GM10847 (cell line): Measurements from ENCODE around the gene MED13L.

Experiments used
- POLR2A ChIP-seq: IDR thresholded peaks from 2 replicates; pipeline ENCODE4 v1.6.1; 2011; ENCODE audit not compliant: insufficient read length; ENCODE audit errors: extremely low read depth

Gene MED13L

DNA sequence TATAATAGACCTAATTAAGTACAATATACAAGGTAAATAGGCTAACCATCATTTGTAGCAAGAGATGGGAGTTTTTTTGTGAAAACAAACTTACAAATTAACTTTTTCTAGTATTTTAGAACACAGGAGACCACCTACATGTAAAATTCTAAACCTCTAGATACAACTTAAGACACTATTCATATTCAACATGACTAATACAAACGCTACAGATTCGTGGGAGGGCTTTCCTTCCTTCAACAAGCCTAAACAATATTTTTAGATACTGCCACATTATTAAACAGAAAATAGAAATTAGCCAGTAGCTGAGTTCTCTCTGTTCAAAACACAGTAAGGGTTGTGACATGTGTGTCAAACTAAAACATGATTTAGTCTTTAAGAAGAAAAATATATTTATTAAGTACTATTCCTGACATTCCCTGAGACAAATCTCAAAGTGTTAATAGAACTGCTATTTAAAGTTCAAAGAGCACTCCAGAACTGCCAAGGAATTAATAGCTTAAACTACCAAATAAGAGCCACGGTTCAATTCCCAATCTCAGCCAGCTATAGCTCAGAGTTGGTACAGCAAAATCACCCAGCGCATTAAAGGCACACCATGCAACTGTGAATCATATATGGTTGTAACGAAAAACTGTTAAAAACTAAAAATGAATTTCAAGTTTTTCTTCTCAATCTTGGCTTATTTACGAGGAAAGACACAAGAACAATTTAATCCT lies 10.7 kb downstream of the MED13L start:
- no peak for TF ChIP-seq POLR2A

DNA sequence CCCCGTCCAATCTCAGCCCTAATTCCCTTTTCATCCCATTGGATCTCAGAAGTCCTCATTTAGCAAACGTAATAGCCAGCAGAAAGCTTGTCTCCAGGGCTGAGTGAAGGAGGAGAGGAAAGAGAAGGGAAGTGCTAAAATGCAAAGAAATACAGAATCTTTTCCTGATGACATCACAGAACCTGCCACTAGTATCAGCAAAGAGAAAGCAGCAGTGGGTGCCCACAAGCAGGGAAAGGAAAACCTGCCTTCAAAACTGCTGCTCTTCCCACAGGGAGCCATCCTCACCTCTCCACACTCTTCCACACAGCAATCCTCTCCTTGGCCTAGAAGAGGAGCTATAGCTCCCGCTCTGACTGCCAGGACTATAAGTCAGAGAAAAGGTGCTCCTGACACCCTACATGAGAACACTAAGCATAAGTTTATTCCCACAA lies 11.3 kb downstream of the MED13L start:
- no peak for TF ChIP-seq POLR2A

DNA sequence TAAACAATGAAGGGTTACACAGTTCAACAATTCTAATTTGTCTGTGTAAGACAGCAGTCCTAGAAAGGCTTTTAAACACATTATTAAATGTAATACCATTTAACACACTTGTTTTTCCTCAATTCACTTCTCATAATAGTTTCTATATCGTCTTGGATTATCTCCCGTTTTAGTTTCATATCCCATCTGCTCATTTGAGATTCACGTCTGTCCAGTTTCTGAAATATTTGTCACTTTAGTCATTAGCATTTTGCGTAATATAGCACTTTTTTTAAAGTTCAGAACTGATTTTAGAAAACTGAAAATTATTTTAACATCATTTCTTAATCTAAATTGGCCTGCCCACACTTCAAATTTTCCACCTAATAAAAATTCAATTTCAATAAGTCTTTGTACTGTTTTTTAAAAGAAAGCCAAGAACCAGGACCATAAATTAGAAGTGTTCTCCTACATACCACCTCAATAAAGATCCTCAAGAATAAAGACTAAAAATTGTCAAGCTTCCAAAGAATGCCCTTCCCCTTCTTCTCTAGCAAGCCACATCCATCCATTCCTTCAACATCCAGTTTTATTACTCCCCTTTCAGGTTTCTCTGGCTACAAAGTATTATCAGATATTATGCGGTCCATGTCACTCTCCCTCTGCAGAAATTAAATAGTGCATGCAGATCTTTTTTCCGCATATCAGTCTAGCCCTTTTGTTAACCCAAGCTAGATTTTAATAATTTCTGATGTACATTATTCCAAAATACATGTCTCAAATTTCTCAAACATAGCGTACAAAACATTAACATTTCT lies 11.9 kb downstream of the MED13L start:
- TF ChIP-seq POLR2A = no peak

DNA sequence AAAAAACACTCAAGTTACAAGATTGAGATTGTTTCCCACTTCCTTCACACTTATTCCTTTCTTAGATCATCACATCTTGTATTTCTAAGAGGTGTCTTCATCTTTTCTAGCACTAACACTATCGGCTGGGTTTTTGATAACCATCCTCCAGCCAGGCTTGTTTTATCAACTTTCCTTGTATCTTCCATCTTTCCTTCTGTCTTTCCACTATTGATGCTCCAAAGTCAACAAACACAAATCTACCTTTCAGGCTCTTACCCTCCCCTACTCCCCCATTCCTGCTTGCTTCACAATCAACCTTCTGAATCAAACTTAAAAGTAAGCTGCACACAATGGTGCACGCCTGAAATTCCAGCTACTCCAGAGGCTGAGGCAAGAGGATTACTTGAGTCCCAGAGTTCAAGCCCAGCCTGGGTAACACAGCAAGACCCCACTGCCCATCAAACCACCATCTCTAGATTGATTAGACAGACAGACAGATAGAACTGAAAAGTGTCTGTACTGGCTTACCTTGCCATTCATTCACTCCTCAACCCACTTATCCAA lies 12.9 kb downstream of the MED13L start:
- TF ChIP-seq POLR2A = no peak

DNA sequence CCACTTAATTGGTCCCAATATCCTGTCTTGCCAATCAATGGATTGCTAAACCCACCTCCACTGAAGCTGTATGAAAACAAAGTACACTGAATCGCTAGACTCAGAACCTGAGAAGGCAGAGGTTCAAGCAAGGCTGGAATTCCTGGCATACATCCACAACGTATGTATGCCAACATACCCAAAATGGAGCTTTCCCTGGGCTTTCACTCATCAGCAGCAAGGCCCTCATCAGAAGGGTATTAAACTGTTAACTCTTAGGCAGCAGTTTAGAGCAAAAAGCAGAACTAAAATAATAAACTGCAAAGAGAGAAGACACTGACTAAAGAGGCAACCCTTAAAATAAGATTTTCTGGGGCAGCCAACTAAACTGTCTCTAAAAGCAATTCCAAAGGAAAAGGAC lies 13.6 kb downstream of the MED13L start:
- TF ChIP-seq POLR2A = no peak

DNA sequence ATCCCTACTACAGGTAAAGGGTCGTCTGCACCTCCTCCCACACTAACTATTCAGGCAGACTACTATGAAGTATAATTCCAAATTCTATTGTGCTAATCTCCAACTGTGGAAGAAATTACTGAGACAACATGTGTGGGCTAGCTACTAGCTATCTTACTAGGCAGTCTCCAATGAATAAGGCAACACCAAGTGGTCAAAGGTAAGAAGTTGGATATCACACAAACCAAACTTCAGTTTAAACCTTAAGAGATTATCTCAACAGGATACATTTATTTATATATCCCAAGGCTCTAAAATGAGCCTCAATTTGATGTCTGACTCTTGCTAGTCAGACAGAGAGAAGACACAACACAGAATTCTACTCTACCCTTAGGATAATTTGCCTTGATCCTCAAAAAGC lies 14.1 kb downstream of the MED13L start:
- TF ChIP-seq POLR2A = no peak

DNA sequence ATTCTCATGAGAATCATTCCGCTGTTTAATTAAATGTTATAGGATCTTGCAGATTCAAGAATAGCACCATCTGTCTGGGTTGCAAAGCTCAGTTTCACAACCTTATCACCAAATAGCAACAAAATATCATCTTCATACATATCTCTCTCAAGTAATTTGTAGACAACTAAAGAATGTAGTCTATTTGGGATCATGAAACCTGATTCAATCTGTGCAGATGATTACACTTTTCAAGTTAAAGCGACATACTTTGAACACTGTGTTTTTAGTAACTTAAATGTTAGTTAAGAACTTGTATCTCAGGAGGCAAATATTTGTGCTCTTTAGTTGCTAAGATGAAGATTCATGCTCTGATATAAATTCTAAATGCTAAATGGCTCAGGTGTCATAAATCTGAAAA lies 14.8 kb downstream of the MED13L start:
- no peak for TF ChIP-seq POLR2A

DNA sequence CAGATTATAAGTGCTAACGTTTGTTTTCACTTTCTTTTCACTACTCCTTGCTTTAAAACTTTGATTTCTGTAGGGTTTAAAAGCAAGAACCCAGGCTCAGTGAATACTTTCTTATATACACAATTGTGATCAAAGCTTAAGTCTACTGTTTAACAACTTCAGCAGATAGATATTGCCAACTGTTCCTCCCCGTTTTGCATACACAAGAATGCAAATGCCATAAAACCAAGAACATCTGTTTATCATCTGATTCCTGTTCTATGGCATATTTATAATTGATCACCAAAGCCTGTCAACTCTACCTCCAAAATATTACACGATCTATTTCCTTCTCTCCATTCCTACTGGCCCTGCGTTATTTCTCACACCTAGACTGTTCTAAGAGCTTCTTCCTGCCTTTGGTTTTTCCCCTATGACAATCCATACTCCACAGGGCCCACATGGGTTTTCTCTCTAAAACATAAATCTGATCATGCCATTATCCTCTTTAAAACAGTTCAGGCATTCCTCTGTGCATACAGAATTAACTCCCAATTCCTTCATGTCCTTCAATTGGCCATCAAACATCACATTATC lies 15.9 kb downstream of the MED13L start:
- no peak for TF ChIP-seq POLR2A

DNA sequence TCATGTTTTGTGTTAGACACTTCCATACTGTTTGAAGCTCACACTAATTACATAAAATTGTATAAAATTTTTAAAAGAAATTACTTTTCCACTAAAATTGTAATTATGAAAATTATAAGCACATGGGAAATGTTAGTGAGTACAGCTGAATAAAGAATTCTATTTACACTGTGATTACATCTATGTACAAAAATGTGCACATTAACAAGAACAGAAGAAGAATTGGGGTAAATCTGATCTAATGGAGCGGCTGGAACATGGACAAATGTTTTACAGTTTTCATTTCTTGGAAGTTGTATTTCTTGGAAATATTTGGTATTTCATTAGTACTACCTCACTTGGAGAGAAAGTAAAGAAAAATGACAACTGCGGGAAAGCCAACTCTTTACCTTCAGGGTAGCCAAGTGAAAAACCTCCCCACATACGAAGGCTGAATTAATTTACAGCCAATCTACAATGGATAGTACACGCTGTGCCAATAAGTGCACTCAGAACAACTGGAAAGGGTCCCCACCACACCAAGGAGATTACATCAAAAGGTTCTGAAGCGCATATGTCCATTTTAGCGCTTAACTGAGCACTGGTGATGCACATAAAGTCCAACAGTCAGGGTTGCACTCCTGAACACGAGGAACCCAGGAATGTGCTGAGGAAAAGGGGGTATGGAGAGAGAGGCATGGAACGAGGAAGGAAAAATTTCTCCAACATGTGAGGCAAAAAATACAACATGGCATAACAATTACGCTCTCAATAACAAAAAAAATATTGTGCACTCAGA lies 17.5 kb downstream of the MED13L start:
- no peak for TF ChIP-seq POLR2A

DNA sequence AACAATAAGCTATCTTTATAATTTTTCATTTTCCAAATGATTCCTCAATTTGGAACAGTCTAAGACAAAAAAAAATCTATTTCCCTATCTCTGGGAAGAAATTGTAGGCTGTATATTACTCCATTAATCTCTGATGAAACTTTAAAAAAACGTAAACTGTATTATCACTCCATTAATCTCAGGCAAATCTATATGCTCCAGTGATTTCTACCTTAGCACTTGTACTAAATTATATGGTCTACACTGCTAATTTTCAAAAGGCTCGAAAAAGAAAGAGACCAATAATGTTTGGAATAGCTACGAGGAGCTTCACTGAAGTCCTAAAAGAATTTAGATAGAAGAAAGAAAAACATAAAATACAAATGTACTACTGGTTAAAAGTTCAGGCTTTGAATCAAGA lies 19.7 kb downstream of the MED13L start:
- no peak for TF ChIP-seq POLR2A

DNA sequence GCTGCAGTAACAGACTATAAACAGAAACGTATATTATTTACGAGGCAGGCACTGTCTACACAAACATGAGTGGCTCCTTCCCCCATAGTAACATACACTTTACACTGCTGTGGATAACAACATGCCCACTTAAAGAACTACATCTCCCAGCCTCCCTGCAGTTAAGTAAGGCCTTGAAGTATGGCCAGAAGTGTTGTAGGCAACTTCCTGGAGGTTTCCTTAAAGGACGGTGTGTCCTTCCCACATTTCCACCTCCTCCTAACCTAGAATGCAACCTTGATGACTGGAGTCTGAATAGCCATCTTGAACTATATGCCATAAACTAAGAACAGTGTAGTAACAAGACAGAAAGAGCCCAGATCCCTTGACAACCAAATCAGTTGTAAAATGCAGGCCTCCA lies 20.3 kb downstream of the MED13L start:
- TF ChIP-seq POLR2A = no peak

DNA sequence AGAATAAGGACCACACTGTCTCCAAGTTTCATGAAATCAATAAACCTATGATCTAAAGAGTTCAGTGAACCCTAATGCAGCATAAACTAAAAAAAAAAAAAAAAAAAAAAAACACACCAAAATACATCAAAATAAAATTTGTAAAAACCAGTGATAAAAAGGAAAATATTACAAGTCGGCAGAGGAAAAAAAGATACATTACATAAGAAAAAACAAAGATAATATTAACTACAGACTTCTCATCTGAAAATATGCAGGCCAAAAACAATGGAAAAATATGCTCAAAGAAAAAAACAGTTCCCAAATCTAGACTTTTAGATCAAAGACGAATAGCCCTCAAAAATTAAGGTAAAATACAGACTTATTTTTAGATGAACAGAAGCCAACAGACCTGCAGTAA lies 27.6 kb downstream of the MED13L start:
- no peak for TF ChIP-seq POLR2A

DNA sequence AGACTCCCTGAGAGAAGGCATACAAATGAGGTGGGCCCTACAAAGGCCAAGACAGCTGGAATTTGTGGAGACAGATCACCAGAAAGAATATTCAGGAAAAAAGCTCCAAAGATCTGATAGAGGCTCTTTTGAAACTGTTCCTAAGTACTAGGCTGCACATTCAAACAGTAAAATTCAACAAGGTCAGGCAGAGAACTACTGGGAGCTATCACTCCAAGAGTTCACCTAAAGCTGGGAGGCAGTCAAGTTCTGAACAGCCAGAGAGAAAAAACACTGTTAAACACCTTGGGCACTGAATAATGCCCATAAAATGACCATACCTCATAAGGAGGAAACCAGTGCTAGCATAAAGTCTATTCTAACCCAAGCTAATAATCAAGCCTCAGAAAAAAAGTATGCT lies 28.6 kb downstream of the MED13L start:
- TF ChIP-seq POLR2A = no peak

DNA sequence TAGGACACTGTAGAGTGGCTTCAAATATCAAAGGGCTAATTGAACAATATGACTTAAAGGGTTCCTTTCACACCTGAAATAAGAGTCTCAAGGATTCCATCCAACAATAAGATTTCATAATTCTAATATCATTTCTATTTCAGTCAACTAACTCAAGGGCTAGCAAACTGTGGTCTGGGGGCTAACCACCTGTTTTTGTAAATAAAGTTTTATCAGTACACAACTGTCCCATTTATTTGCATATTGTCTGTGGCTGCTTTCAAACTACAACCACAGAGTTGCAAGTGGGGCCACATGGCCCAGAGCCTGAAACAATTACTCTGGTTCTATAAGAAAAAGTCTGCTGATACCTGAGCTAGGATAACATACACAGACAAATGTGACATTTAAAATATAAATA lies 29.1 kb downstream of the MED13L start:
- TF ChIP-seq POLR2A = no peak

DNA sequence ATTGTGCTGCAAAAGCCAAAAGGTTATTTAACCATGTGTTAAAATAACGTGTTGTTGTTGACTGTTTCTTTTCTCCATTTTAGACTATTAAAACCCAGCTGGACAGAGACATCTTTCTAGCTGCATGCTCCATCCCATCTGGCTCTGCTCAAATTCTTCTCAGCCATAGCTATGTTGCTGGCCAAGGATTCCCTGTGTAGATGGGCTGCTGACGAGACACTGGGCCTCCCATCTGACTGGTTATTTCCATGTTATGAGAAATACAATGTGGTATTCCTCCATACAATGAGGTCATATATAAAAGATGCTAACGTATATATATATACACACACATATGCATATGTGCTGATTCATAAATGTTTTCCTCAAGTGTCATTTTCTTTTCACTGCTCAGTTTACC lies 30.1 kb downstream of the MED13L start:
- no peak for TF ChIP-seq POLR2A
